HepG2 (cell line): ENCODE data around the gene EPB41L2. TPM values are rescaled to one million over a fixed set of nuclear protein-coding genes. Genes with fewer than 3 reads are reported as not detected.
A peak's percentile ranks its signal among the peaks of the same experiment; 100 is the strongest.

Experiments
- AGO2 ChIP-seq: fragments of 200-400 bp; formaldehyde crosslinking; optimal IDR thresholded peaks from 2 replicates; pipeline ENCODE3; 2017; ENCODE audit warnings: mild to moderate bottlenecking, low read depth, low read length, moderate library complexity
- FOXJ3 ChIP-seq: sonication (generic); formaldehyde crosslinking; IDR thresholded peaks from 2 replicates; pipeline ENCODE4 v1.4.0; 2020; ENCODE audit warnings: missing genetic modification reagents, mild to moderate bottlenecking, borderline replicate concordance
- HES4 ChIP-seq: sonication (generic); formaldehyde crosslinking; IDR thresholded peaks from 2 replicates; pipeline ENCODE4 v1.9.0; 2021; ENCODE audit warnings: mild to moderate bottlenecking, missing genetic modification reagents, borderline replicate concordance
- HNRNPH1 ChIP-seq: fragments of 200-400 bp; formaldehyde crosslinking; optimal IDR thresholded peaks from 2 replicates; pipeline ENCODE3; 2017; ENCODE audit warnings: mild to moderate bottlenecking, low read depth, low read length
- IRF9 ChIP-seq: sonication (generic); formaldehyde crosslinking; IDR thresholded peaks from 2 replicates; pipeline ENCODE4 v1.8.0; 2022; ENCODE audit warnings: missing genetic modification reagents, mild to moderate bottlenecking, borderline replicate concordance
- MTF2 ChIP-seq: sonication (generic); formaldehyde crosslinking; IDR thresholded peaks from 2 replicates; pipeline ENCODE4 v1.5.0; 2020; ENCODE audit warnings: missing genetic modification reagents, borderline replicate concordance
- REL ChIP-seq: sonication (generic); formaldehyde crosslinking; conservative IDR thresholded peaks from 2 replicates; pipeline ENCODE4 v1.8.0; 2022; ENCODE audit warnings: mild to moderate bottlenecking, missing genetic modification reagents, moderate library complexity
- SRSF4 ChIP-seq: fragments of 200-400 bp; formaldehyde crosslinking; IDR thresholded peaks from one replicate; pipeline ENCODE4 v1.6.1; 2018; ENCODE audit warnings: mild to moderate bottlenecking, low read depth, low read length, moderate library complexity; ENCODE audit not compliant: poor library complexity, severe bottlenecking
- TFDP2 ChIP-seq: sonication (generic); formaldehyde crosslinking; IDR thresholded peaks from 2 replicates; pipeline ENCODE4 v1.4.0; 2020; ENCODE audit warnings: missing genetic modification reagents
- ZBTB26 ChIP-seq: IDR thresholded peaks from 2 replicates; pipeline ENCODE4 v1.6.1; 2016; ENCODE audit warnings: missing compliant biosample characterization, missing genetic modification reagents, borderline replicate concordance
- ZFP37 ChIP-seq: sonication (generic); formaldehyde crosslinking; IDR thresholded peaks from 2 replicates; pipeline ENCODE4 v1.4.0; 2020; ENCODE audit warnings: missing genetic modification reagents, borderline replicate concordance
- ZNF18 ChIP-seq: sonication (generic); formaldehyde crosslinking; IDR thresholded peaks from 2 replicates; pipeline ENCODE4 v1.8.0; 2022; ENCODE audit warnings: mild to moderate bottlenecking, missing genetic modification reagents; ENCODE audit not compliant: insufficient replicate concordance
- ZNF687 ChIP-seq: sonication (generic); formaldehyde crosslinking; IDR thresholded peaks from 2 replicates; pipeline ENCODE4 v1.5.1; 2020; ENCODE audit warnings: mild to moderate bottlenecking, missing genetic modification reagents, moderate library complexity
- ZNF704 ChIP-seq: sonication (generic); formaldehyde crosslinking; IDR thresholded peaks from 2 replicates; pipeline ENCODE4 v1.8.1; 2023; ENCODE audit warnings: mild to moderate bottlenecking, inconsistent platforms, moderate library complexity, missing genetic modification reagents, borderline replicate concordance
- ZNF746 ChIP-seq: sonication (generic); formaldehyde crosslinking; IDR thresholded peaks from 2 replicates; pipeline ENCODE4 v1.8.0; 2022; ENCODE audit warnings: mild to moderate bottlenecking, missing genetic modification reagents
- polyA plus RNA-seq, 8 experiments: library from polyadenylated mRNA; depleted of rRNA in 3 of 8; stranded (reverse) in 7 of 8; unstranded in 1 of 8; fragments of >200 nt; fragmentation: Illumina TruSeq in 4 of 8; extraction: Trizol in 4 of 8; gene quantifications; 2 replicates each; pipeline versions ENCODE4 v1.2.1 to v1.2.3, GENCODE V29; 2011 to 2016; ENCODE audit warnings: low read depth in 4 of 8, missing spikeins in 1 of 8, mixed read lengths in 1 of 8; ENCODE audit not compliant: insufficient read depth in 1 of 8
- total RNA-seq, 5 experiments: library from RNA; depleted of rRNA; stranded (reverse); fragments of >200 nt; fragmentation: Illumina TruSeq; extraction: Trizol; gene quantifications; 2 replicates each; pipeline ENCODE4 v1.2.3, GENCODE V29; 2016; ENCODE audit warnings: low read depth in 1 of 5

EPB41L2 gene
- total and polyA plus RNA-seq, 2 of the 13 experiments (the other 11 are each of a cell fraction or from before 2014, with no cell fraction given), result 41.7 to 56.4 TPM

GRCh38 chr6:130824978-130825694, 237.9 kb downstream of the EPB41L2 start (continued):
- TF ChIP-seq FOXJ3 (CRISPR knock-in tag) (no peak), ZBTB26 (CRISPR knock-in tag) (no peak), HNRNPH1 (no peak), AGO2 (no peak), SRSF4 (no peak), TFDP2 (CRISPR knock-in tag) (no peak), IRF9 (CRISPR knock-in tag) (0 out of 2 replicates have a peak, but pooled peaks have one; percentile 43), ZNF746 (CRISPR knock-in tag) (no peak), ZNF18 (no peak), MTF2 (CRISPR knock-in tag) (no peak), ZFP37 (CRISPR knock-in tag) (no peak), REL (CRISPR knock-in tag) (no peak), ZNF687 (peak; percentile 46), HES4 (CRISPR knock-in tag) (no peak), ZNF704 (CRISPR knock-in tag) (no peak)
